ENCODE data around the gene LAIR2.
"Not testable (repeated sequence)": the region's sequence is repeated elsewhere in the genome, so short reads cannot be mapped to it uniquely, and the experiment has no call there.

The LAIR2 gene

DNA sequence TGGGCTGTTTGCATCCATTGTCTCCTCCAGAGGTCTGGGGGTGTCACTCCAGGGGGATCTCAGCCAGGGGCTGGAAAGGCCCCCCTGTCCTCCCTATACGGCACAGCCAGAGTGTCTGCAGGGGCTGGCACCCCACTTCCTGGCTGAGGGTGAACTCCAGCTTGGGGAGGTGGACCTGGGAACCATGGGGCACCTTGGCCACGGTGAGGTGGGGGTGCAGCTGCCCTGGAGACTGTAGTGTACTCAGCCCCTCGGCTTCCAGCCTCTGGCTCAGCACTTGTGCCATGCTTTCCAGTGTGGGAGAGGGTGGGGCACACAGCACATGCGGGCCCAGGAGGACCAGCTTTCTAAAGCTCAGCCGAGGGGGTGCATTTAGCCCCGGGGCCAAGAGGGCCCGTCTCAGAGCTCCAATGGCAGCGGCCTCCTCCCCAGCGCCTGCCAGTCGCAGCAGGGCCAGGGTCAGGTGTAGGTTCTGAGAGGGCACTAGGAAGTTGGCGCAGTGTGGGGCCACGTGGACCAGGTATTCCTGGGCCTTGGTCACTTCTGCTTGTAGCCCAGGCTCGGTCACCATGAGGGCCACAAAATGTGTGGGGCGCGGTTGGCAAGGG is 40.5 kb upstream of the LAIR2 start:
- peaks cover 22% of the 10 kb centered on the region for H3K36me3 Mint-ChIP-seq (ENCODE audit: low read depth)
- peaks cover 24% of the 10 kb centered on the region for H3K4me1 Mint-ChIP-seq (ENCODE audit: low read depth)
- H3K27me3 Mint-ChIP-seq (ENCODE audit: low read depth), result peaks cover 8% of the 10 kb centered on the region
- no peaks in the 10 kb centered on the region for H3K9me3 Mint-ChIP-seq
- peak overlapping the region; percentile 52 for H3K27ac Mint-ChIP-seq
- H3K4me3 Mint-ChIP-seq, result peak overlapping the region; percentile 58

DNA sequence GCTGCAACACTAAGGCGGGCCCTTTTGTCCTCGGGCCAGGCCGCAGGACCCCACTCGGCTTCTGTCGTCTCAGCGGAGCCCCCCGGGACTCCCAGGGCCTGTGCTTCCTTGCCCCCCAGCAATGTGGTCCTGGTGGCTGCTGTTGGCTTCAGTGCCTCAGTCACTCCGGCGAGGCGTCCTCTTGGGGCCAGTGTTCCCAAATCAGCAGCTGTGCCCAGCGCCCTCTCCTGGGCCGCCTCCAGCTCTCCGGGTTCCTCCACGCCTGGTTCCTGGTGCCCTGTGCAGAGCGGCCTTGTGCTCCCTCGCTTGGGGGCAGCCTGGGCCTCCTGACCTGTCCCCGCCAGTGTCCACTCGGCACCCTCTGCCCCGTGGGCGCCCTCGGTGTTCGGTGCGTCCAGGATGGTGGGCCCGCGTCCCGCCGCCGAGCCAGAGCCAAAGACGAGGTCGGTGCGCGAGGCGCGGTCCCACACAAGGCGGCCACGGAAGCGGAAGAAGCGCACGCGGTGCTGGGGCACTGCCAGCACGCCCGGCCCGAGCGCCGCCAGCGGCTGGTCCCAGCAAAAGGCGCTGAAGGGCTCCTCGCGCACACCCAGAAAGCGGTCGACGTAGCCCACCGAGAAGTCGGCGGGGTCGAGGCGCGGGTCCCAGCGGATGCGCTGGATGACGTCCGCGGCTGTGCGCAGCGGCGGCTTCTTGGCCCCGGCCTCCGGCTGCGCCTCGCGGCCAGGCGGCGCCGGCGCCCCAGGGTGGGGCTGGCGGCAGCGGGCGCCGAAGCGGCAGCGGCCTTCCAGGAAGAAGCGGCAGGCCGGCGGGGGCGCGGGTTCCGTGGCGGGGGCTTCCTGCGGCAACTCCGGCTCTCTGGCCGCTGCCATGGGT is 39.7 kb upstream of the LAIR2 start:
- Mint-ChIP-seq H3K27ac (peak overlapping the region; percentile 92), H3K36me3 (ENCODE audit: low read depth) (peaks cover 22% of the 10 kb centered on the region), H3K27me3 (ENCODE audit: low read depth) (peaks cover 8% of the 10 kb centered on the region), H3K4me1 (ENCODE audit: low read depth) (peaks cover 24% of the 10 kb centered on the region), H3K4me3 (peak overlapping the region; percentile 58), H3K9me3 (no peaks in the 10 kb centered on the region)

DNA sequence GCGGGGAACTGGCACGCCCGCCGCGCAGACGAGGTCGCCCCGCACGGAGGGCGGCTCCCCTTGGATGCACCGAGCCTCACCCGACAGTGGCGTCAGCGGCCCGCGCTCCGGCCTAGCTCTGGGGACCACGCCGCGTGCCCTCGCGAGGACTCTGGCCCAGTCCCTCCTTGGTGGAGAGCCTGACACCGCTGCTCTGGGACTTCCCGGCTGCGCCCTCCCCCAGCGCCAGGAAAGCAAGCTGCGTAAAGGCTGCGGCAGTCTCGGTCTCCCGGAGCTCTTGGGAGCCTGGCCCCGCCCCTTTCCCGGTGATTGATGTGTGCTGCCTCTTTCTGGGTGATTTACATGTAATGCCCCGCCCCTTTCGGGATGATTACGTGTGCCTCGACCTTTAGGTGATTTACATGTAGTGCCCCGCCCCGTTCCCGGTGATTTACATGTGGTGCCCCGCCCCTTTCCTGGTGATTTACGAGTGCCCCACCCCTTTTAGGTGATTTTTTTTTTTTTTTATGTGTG is 39.0 kb upstream of the LAIR2 start, which contains the start of gene LENG9:
LENG9 (minus strand) TSS at position 248 of the 513 bp plus-strand sequence. CDS start 252 bp downstream, outside the sequence.
- H3K36me3 Mint-ChIP-seq (ENCODE audit: low read depth), result peaks cover 16% of the 10 kb centered on the region
- no peaks in the 10 kb centered on the region for H3K9me3 Mint-ChIP-seq
- H3K4me3 Mint-ChIP-seq, result peak within 1 kb of the TSS; percentile 85
- peaks cover 15% of the 10 kb centered on the region for H3K27me3 Mint-ChIP-seq (ENCODE audit: low read depth)
- peak within 1 kb of the TSS; percentile 92 for H3K27ac Mint-ChIP-seq
- peaks cover 24% of the 10 kb centered on the region for H3K4me1 Mint-ChIP-seq (ENCODE audit: low read depth)

DNA sequence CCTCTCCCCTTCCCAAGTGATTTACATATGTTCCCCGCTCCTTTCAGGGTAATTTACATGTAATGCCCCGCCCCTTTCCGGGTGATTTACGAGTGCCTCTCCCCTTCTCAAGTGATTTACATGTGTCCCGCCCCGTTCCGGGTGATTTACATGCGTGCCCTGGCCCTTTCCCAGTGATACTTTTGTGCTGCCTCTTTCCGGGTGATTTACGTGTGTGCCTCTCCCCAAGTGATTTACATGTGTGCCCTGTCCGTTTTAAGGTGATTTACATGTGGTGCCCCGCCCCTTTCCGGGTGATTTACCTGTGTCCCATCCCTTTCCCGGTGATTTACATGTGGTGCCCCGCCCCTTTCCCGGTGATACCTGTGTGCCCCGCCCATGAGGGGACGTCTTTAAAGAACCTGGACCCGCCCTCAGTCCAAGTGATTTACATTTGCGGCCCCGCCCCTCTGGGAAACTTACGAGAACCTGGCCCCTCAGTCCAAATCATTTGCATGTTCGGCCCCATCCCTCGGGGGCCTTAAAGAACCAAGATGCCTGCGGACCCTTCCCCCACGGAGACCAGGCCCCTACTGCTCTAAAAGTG is 38.5 kb upstream of the LAIR2 start:
- Mint-ChIP-seq H3K27me3 (ENCODE audit: low read depth) (peaks cover 20% of the 10 kb centered on the region), H3K36me3 (ENCODE audit: low read depth) (peaks cover 10% of the 10 kb centered on the region), H3K27ac (peak overlapping the region; percentile 92), H3K4me3 (peak overlapping the region; percentile 85), H3K4me1 (ENCODE audit: low read depth) (peaks cover 19% of the 10 kb centered on the region), H3K9me3 (no peaks in the 10 kb centered on the region)

DNA sequence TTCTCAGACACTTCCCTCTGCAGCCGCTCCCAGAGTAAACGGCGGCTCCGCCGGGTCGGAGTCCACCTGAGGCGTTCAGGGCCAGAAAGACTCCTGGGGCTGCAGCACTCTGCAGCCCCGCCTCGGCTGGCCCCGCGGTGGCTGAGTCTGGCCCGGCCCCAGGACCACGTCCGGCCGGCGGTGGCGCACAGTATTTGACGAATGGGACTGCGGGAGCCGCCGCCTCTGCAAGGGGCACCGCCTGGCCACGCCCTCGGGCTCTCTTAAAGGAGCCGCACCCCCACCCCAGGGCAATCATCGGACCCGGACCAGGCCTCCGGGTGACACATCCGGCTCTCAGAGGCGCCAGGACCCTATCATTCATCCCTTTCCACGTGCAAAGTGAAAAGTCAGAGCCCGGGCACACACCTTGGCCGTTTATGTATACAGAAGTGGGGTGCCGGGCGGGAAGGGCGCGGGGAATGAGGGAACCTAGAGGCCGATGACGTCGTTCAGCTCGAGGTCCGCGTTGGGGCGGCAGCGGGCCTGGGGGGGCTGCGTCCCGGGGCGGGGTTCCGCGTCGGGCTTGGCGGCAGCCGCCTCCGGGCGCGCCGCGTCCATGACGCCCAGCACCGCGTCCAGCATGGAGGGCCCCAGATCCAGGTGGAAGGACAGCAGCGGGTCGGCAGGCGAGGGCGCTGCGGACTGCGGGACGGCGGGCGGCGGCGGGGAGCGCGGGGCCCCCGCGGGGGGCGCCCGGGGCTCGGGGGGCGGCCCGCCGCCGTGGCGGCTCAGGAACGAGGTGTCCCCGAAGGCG is 37.8 kb upstream of the LAIR2 start:
- peak overlapping the region; percentile 85 for H3K4me3 Mint-ChIP-seq
- H3K4me1 Mint-ChIP-seq (ENCODE audit: low read depth), result peaks cover 16% of the 10 kb centered on the region
- H3K27me3 Mint-ChIP-seq (ENCODE audit: low read depth), result peaks cover 27% of the 10 kb centered on the region
- peak overlapping the region; percentile 92 for H3K27ac Mint-ChIP-seq
- no peaks in the 10 kb centered on the region for H3K9me3 Mint-ChIP-seq
- H3K36me3 Mint-ChIP-seq (ENCODE audit: low read depth), result peaks cover 5% of the 10 kb centered on the region

DNA sequence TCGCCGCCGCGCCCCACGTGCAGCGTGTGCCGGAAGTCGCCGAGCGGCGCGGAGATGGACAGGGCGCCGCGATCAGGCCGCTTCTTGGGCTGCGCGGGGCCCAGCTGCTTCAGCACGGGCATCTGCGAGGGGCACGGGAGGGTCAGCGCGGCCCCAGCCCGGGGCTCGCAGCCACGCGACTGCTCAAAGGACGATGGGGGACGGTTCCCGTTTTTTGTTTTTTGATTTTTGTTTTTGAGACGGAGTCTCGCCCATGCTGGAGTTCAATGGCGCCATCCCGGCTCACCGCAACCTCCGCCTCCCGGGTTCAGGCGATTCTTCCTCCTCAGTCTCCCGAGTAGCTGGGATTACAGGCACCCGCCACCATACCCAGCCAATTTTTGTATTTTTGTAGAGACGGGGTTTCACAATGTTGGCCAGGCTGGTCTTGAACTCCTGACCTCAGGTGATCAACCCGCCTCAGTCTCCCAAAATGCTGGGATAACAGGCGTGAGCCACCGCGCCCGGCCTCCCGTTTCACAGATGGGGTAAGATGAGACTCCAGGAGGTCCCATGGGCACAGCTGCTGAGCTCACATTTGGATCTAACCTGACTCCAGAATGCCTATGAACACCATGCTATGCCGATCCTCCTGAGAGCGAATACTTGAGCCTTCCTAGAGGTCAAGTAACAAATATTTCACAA is 37.1 kb upstream of the LAIR2 start:
- peaks cover 34% of the 10 kb centered on the region for H3K27me3 Mint-ChIP-seq (ENCODE audit: low read depth)
- H3K9me3 Mint-ChIP-seq, result no peaks in the 10 kb centered on the region
- H3K27ac Mint-ChIP-seq, result no peak overlapping the region
- H3K4me1 Mint-ChIP-seq (ENCODE audit: low read depth), result peaks cover 17% of the 10 kb centered on the region
- peaks cover 4% of the 10 kb centered on the region for H3K36me3 Mint-ChIP-seq (ENCODE audit: low read depth)
- peak overlapping the region; percentile 42 for H3K4me3 Mint-ChIP-seq

DNA sequence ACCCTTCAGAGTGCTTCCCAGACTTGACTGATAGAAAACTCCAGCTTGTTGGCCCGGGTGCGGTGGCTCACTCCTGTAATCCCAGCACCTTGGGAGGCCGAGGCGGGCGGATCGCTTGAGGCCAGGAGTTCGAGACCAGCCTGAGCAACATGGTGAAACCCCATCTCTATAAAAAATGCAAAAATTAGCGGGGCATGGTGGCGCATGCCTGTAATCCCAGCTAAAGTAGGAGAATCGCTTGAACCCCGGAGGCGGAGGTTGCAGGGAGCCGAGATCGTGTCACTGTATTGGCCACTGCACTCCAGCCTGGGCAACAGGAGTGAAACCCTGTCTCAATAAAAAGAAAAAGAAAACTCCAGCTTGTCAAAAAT is 36.5 kb upstream of the LAIR2 start:
- H3K36me3 Mint-ChIP-seq (ENCODE audit: low read depth); H3K9me3 Mint-ChIP-seq; H3K27ac Mint-ChIP-seq: not testable (repeated sequence)
- peaks cover 40% of the 10 kb centered on the region for H3K27me3 Mint-ChIP-seq (ENCODE audit: low read depth)
- H3K4me1 Mint-ChIP-seq (ENCODE audit: low read depth), result peaks cover 18% of the 10 kb centered on the region
- H3K4me3 Mint-ChIP-seq, result peak overlapping the region; percentile 42

DNA sequence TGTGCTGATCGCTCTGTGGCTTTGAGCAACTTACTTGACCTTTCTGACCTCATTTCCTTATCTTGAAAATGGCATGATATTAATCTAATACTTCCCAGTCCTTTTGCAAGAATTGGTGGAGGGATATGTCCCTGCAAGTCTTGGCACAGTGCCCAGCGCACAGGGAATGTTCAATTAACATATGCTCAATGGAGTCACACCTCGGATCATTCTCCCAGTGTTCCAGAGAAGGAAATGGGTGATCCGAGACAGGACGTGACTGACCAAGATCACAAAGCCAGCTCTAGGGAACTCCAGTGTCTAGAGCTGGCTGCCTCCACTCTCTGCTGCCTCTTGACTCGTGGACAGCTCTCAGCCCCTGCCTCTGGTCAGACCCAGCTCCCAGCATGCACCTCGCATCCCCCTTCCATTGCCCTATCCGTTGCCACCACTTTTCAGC is 33.1 kb upstream of the LAIR2 start:
- peaks cover 55% of the 10 kb centered on the region for H3K27me3 Mint-ChIP-seq (ENCODE audit: low read depth)
- H3K4me3 Mint-ChIP-seq, result no peak overlapping the region
- H3K36me3 Mint-ChIP-seq (ENCODE audit: low read depth), result no peaks in the 10 kb centered on the region
- no peaks in the 10 kb centered on the region for H3K9me3 Mint-ChIP-seq
- H3K4me1 Mint-ChIP-seq (ENCODE audit: low read depth), result peaks cover 8% of the 10 kb centered on the region
- no peak overlapping the region for H3K27ac Mint-ChIP-seq

DNA sequence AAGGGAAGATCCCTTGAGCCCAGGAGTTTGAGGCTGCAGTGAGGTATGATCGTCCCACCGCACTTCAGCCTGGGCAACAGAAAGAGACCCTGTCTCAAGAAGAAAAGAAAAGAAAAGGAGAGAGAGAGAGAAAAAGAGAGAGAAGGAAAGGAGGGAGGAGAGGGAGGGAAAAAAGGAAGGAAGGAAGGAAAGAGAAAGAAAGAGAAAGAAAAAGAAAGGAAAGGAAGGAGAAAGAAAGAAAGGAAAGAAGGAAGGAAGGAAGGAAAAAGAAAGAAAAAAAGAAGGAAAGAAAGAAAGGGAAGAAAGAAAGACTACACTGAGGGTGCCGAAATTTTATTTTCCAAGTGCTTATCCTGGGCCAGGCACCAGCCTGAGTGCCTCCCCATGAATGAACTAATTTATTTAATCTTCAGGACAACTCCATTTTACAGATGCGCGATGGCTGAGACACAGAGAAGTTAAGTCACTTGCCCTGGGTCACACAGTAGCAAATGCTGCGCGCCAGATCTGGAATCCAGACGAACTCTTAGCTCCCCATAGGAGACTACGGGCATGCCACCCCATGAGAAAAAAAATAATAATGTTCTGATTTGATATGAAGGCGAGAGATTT is 32.2 kb upstream of the LAIR2 start:
- H3K4me3 Mint-ChIP-seq, result no peak overlapping the region
- H3K9me3 Mint-ChIP-seq, result no peaks in the 10 kb centered on the region
- H3K27me3 Mint-ChIP-seq (ENCODE audit: low read depth), result peaks cover 61% of the 10 kb centered on the region
- no peaks in the 10 kb centered on the region for H3K36me3 Mint-ChIP-seq (ENCODE audit: low read depth)
- peaks cover 6% of the 10 kb centered on the region for H3K4me1 Mint-ChIP-seq (ENCODE audit: low read depth)
- H3K27ac Mint-ChIP-seq, result no peak overlapping the region

DNA sequence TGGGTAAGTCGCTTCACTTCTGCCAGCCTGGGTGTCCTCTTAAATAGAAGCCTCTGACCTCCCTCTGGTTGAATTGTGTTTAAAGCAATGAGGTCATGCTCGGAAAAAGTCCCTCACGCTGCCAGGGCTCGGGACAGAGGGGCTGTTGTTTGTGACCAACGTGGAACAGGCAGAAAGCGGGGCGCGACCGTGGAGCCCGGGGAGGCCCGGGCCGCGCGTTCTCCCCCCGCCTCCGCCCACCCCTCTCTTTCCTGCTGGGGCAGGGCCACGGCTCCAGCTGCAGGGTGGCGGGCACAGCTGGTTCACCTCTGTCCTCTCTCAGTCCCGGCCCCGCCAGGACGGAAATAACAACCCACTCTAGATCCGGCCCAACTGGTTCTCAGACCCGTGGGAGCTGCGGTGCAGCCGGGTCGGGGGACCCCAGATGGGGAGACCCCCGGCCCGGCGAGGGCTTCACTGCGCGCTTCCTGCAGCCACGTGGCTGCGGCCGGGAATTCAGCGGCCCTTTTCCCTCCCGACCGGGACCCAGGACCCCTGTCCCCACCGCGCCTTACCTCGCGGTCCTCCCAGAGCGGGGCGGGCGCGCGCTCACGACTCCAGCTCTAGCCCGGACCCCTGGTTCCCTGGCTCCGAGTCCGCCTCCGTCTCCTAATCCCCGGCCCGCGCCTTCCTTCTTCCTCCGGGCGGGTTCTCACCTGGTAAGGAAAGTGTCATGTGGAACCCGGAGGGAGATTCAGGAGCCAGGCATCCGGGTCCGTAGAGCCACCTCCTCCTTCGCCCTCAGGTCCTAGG is 31.4 kb upstream of the LAIR2 start:
- Mint-ChIP-seq H3K4me3 (no peak overlapping the region), H3K9me3 (no peaks in the 10 kb centered on the region), H3K36me3 (ENCODE audit: low read depth) (no peaks in the 10 kb centered on the region), H3K27ac (no peak overlapping the region), H3K4me1 (ENCODE audit: low read depth) (peaks cover 6% of the 10 kb centered on the region), H3K27me3 (ENCODE audit: low read depth) (peaks cover 57% of the 10 kb centered on the region)

DNA sequence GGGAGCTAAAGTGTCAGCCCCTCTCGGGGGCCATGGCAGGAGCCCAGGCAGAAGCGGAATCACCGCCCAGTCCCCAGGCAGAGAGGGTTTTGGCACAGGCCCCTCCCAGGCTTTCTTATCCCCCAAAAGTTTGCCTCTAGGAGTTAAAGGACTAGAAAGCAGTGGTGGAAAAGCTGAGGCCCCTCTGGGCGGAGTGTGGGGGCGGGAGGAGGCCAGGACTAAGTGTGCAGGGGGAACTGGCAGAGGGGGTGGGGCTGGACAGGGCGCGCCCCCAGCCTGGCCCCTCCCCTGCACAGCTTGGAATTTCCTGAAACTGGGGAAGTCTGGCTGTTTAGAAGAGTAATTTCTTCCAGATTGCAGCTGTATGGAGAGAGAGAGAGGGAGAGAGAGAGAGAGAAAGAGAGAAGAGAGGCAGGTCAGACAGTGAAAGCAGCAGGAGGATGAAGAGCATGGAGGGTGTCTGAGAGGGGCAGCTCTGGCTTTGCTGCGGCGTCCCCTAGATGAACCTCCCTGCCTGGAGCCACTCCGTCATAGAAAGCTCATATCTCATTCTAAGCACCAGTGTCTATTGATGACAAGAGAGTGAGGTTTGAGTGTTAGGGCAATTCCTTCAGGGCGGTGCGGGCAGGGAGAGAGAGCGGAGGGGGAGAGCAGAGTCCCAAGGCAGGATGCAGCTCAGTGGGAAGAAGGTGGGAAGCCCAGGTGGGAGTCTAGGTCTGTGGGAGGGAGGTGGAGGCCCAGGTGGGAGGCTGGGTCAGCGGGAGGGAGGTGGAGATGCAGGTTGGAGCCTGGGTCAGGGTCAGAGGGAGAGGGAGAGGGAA is 29.4 kb upstream of the LAIR2 start, which contains the start of gene CDC42EP5:
CDC42EP5 (minus strand) TSS at position 226 of the 821 bp plus-strand sequence. CDS start 7,749 bp downstream, outside the sequence.
- Mint-ChIP-seq H3K9me3 (no peaks in the 10 kb centered on the region), H3K4me3 (no peak within 1 kb of the TSS), H3K27me3 (ENCODE audit: low read depth) (peaks cover 63% of the 10 kb centered on the region), H3K27ac (no peak within 1 kb of the TSS), H3K4me1 (ENCODE audit: low read depth) (peaks cover 6% of the 10 kb centered on the region), H3K36me3 (ENCODE audit: low read depth) (no peaks in the 10 kb centered on the region)

DNA sequence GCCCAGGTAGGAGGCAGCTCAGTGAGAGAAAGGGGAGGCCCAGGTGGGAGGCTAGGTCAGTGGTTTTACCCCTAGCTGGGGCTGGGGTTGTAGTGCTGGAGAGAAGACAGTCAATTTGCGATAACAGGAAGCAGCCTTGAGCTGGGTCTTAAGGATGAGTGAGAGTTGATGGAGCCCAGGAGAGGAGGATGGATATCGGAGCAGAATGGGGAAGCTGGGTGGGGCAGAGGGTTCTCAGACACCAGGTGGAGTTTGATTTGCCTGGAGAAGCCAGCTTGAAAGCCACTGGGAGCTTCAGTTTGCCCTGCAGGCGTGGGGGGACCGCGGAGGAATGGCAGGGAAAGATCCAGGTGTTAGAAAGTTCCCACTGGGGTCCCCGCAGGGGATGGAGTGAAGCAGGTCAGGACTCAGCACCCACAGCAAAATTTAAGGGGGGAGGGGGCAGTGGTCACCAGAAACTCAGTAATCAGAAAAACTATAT is 28.7 kb upstream of the LAIR2 start:
- H3K27ac Mint-ChIP-seq, result no peak overlapping the region
- H3K4me3 Mint-ChIP-seq, result no peak overlapping the region
- peaks cover 61% of the 10 kb centered on the region for H3K27me3 Mint-ChIP-seq (ENCODE audit: low read depth)
- H3K4me1 Mint-ChIP-seq (ENCODE audit: low read depth), result peaks cover 7% of the 10 kb centered on the region
- no peaks in the 10 kb centered on the region for H3K36me3 Mint-ChIP-seq (ENCODE audit: low read depth)
- no peaks in the 10 kb centered on the region for H3K9me3 Mint-ChIP-seq

Data from T-helper 1 cell treated with Interleukin-12 subunit alpha and Interleukin-12 subunit beta and Interleukin-4 antibody, amounts not matched to agents 30 μg/mL and 1 μg/mL, for 36 hours (primary cell).